ENCODE data around the gene C1D. TPM values are rescaled to one million over a fixed set of nuclear protein-coding genes. Genes with fewer than 3 reads are reported as not detected.

The C1D gene
- total RNA-seq = not detected

DNA sequence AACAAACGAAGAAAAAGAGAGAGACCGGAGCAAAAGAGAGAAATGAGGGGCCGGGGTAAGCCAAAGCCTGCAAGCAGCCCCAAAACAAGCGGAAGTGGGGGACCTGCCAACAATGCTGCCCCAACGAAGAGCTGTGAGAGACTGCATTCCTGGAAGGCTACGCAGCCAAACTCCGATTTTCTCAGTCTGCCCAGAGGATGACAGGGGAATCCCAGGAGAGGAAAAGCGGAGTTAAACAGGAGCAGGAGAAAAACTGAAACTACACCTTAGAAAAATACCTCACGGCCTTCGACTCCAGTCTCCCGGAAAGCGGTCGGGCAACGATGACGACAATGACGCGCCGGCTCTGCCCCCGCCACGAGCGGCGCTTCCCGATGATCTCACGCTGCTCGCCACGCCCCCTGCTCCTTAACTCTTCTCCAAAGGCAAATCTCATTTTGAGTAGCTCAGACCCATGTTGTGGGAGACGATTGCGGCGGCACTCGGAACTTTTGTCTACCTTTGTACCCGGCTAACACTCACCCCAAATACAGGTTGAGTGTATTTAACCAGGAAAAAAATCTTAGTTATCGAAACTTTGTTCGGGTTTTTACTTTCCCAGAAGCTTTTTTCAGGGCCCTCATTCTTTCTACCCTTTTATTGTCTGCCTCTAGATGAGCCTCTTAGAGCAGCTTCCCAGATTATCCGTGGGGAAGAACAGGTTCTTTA is at the start of gene C1D:
TSS of gene C1D (minus strand) at position 325 of the 708 bp plus-strand sequence. CDS start 15,694 bp downstream, outside the sequence.
- TF ChIP-seq, protein P1, sequence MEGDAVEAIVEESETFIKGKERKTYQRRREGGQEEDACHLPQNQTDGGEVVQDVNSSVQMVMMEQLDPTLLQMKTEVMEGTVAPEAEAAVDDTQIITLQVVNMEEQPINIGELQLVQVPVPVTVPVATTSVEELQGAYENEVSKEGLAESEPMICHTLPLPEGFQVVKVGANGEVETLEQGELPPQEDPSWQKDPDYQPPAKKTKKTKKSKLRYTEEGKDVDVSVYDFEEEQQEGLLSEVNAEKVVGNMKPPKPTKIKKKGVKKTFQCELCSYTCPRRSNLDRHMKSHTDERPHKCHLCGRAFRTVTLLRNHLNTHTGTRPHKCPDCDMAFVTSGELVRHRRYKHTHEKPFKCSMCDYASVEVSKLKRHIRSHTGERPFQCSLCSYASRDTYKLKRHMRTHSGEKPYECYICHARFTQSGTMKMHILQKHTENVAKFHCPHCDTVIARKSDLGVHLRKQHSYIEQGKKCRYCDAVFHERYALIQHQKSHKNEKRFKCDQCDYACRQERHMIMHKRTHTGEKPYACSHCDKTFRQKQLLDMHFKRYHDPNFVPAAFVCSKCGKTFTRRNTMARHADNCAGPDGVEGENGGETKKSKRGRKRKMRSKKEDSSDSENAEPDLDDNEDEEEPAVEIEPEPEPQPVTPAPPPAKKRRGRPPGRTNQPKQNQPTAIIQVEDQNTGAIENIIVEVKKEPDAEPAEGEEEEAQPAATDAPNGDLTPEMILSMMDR (IDR thresholded peaks at IDR 0.05) = no peak
- peak; percentile 62 to 97 for DNase-seq (ENCODE audit: low spot score in 2 of 2)
- Histone ChIP-seq H3K9me3 (no peaks in the 10 kb centered on the region), H3K27ac (peak within 1 kb of the TSS; percentile 78 to 83), H3K4me1 (peaks cover 2 to 12% of the 10 kb centered on the region in 2 donors), H3K36me3 (no peaks in the 10 kb centered on the region), H3K4me3 (peak within 1 kb of the TSS; percentile 64 to 80), H3K27me3 (no peaks in the 10 kb centered on the region)
- intact Hi-C loops (cut with DNase I) = loop anchor here (2.0 to 10.0 kb wide), 3 partner anchors 188 to 1618 kb away; partner anchors contain the start of gene ETAA1

- H3K27ac ChIP-seq = no peak overlapping the region
- TF ChIP-seq, protein P1 (IDR thresholded peaks at IDR 0.05) = no peak
- H3K4me1 ChIP-seq = no peaks in the 10 kb centered on the region
- intact Hi-C loops (cut with DNase I) = no loop called here
- H3K9me3 ChIP-seq = no peaks in the 10 kb centered on the region
- no peaks in the 10 kb centered on the region for H3K36me3 ChIP-seq
- no peak overlapping the region for H3K4me3 ChIP-seq
- no peak for DNase-seq (ENCODE audit: low spot score in 2 of 2)
- no peaks in the 10 kb centered on the region for H3K27me3 ChIP-seq
Observed at GRCh38 chr2:68110102-68110501, 47.3 kb upstream of the C1D start.

DNA sequence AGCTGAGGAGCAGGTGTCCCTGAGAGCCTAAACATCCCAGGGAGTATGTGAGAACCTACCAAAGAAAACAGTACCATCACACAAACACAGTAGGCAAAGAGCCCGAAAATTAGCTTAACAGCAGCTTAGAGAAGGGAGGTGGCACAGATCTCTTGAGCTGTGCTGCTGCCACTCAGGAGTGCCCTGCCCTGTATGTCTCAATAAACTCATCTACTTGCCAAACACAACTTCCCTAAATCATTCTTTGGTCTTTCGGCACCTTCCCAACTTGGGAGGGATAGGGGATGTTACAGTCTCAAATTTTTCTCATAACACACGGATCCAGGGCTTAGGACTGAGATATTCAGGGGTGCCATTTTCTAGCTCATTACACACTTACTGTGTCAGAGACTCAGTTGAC is 45.3 kb upstream of the C1D start:
- Histone ChIP-seq H3K27me3 (no peaks in the 10 kb centered on the region), H3K9me3 (no peaks in the 10 kb centered on the region), H3K4me3 (no peak overlapping the region), H3K27ac (no peak overlapping the region), H3K36me3 (no peaks in the 10 kb centered on the region), H3K4me1 (no peaks in the 10 kb centered on the region)
- no peak for DNase-seq (ENCODE audit: low spot score in 2 of 2)
- TF ChIP-seq, protein P1 (IDR thresholded peaks at IDR 0.05) = no peak
- intact Hi-C loops (cut with DNase I) = no loop called here

DNA sequence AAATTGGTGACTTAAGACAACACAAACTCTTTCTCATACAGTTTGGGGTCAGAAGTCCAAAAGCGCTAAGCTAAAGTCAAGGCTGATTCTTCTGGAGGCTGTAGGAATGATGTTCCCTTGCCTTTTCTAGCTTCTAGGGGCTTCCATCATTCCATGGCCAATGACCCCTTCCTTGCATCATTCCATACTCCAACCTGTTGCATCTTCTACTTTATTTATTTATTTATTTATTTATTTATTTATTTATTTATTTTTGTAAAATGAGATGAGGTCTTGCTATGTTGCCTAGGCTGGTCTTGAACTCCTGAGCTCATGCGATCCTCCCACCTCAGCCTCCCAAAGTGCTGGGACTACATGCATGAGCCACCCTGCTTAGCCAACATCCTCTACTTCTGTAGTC is 44.7 kb upstream of the C1D start:
- Histone ChIP-seq H3K36me3 (no peaks in the 10 kb centered on the region), H3K9me3 (no peaks in the 10 kb centered on the region), H3K4me3 (no peak overlapping the region), H3K27me3 (no peaks in the 10 kb centered on the region), H3K4me1 (no peaks in the 10 kb centered on the region), H3K27ac (no peak overlapping the region)
- TF ChIP-seq, protein P1 (IDR thresholded peaks at IDR 0.05) = no peak
- no peak for DNase-seq (ENCODE audit: low spot score in 2 of 2)
- intact Hi-C loops (cut with DNase I) = no loop called here

DNA sequence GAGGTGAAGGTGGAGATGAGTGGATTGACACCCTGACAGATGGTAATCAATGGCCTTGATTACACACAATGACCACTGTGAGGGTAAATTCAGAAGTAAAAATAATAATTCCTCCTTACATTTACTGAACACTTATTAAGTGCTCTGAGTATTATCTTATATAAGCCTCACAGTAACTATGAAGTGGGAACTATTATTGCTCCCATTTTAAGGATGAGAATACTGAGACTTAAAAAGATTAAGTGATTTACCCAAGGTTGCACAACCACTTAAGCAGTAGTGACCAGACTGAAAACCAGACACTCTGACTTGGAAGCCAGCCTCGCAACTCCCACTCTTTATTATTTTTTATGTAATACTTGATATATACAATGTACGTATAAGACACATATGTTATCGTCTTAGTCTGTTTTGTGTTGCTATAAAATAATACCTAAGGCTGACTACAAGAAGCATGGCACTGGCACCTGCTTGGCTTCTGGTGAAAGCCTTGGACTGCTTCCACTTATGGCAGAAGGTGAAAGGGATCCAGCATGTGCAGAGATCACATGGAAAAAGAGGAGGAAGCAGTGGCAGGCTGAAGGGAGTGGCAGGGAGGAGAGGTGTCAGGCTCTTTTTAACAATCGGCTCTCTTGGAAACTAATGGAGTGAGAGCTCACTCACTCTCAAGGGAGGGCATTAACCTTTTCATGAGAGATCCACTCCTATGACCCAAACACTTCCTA is 41.5 kb upstream of the C1D start:
- Histone ChIP-seq H3K27me3 (no peaks in the 10 kb centered on the region), H3K36me3 (no peaks in the 10 kb centered on the region), H3K4me1 (no peaks in the 10 kb centered on the region), H3K9me3 (no peaks in the 10 kb centered on the region), H3K27ac (no peak overlapping the region), H3K4me3 (no peak overlapping the region)
- DNase-seq (ENCODE audit: low spot score in 2 of 2) = no peak
- intact Hi-C loops (cut with DNase I) = no loop called here
- TF ChIP-seq, protein P1 (IDR thresholded peaks at IDR 0.05) = no peak
